ENCODE results near the gene ARL2BP.

The ARL2BP gene

GRCh38 chr16:57297856-57298255 is 52.8 kb downstream of the ARL2BP start:
- Histone ChIP-seq H3K27me3 (ENCODE audit: insufficient read depth, insufficient read length) (no peaks in the 10 kb centered on the region), H3K4me1 (ENCODE audit: insufficient read depth, insufficient read length) (peaks cover 2% of the 10 kb centered on the region), H3K9me3 (ENCODE audit: insufficient read depth, low read length) (no peaks in the 10 kb centered on the region), H3K36me3 (ENCODE audit: insufficient read depth, insufficient read length, low read length) (no peaks in the 10 kb centered on the region), H3K9ac (ENCODE audit: insufficient read length, low read depth) (no peak overlapping the region), H3K4me3 (ENCODE audit: insufficient read length, low read depth) (no peak overlapping the region)
- no peak for DNase-seq (ENCODE audit: low read depth, low spot score)
- TF ChIP-seq ZNF274 (IDR thresholded peaks at IDR 0.05; ENCODE audit: low read depth, low read length): no peak
- TF ChIP-seq YY1 (IDR thresholded peaks at IDR 0.05; ENCODE audit: insufficient read depth, insufficient read length): no peak
- no peak for TF ChIP-seq SUZ12 (IDR thresholded peaks at IDR 0.05; ENCODE audit: extremely low read depth, insufficient read depth, insufficient read length)

GRCh38 chr16:57299009-57299718 is 54.1 kb downstream of the ARL2BP start:
- TF ChIP-seq YY1 (IDR thresholded peaks at IDR 0.05; ENCODE audit: insufficient read depth, insufficient read length) (no peak), SUZ12 (IDR thresholded peaks at IDR 0.05; ENCODE audit: extremely low read depth, insufficient read depth, insufficient read length) (no peak), ZNF274 (IDR thresholded peaks at IDR 0.05; ENCODE audit: low read depth, low read length) (no peak)
- no peak for DNase-seq (ENCODE audit: low read depth, low spot score)
- H3K36me3 ChIP-seq (ENCODE audit: insufficient read depth, insufficient read length, low read length): no peaks in the 10 kb centered on the region

GRCh38 chr16:57299719-57300386 is 54.8 kb downstream of the ARL2BP start:
- H3K4me3 ChIP-seq (ENCODE audit: insufficient read length, low read depth): peak overlapping the region; percentile 58
- no peaks in the 10 kb centered on the region for H3K36me3 ChIP-seq (ENCODE audit: insufficient read depth, insufficient read length, low read length)
- H3K4me1 ChIP-seq (ENCODE audit: insufficient read depth, insufficient read length): peaks cover 6% of the 10 kb centered on the region
- peak; percentile 90 for DNase-seq (ENCODE audit: low read depth, low spot score)
- no peaks in the 10 kb centered on the region for H3K9me3 ChIP-seq (ENCODE audit: insufficient read depth, low read length)
- H3K9ac ChIP-seq (ENCODE audit: insufficient read length, low read depth): peak overlapping the region; percentile 62
- TF ChIP-seq SUZ12 (IDR thresholded peaks at IDR 0.05; ENCODE audit: extremely low read depth, insufficient read depth, insufficient read length) (no peak), YY1 (IDR thresholded peaks at IDR 0.05; ENCODE audit: insufficient read depth, insufficient read length) (peak; percentile 25)
- no peaks in the 10 kb centered on the region for H3K27me3 ChIP-seq (ENCODE audit: insufficient read depth, insufficient read length)

More at GRCh38 chr16:57299009-57299718, 54.1 kb downstream of the ARL2BP start:
- peak overlapping the region; percentile 58 for H3K4me3 ChIP-seq (ENCODE audit: insufficient read length, low read depth)
- H3K27me3 ChIP-seq (ENCODE audit: insufficient read depth, insufficient read length): no peaks in the 10 kb centered on the region
- H3K9ac ChIP-seq (ENCODE audit: insufficient read length, low read depth): peak overlapping the region; percentile 62
- H3K4me1 ChIP-seq (ENCODE audit: insufficient read depth, insufficient read length): peaks cover 6% of the 10 kb centered on the region
- no peaks in the 10 kb centered on the region for H3K9me3 ChIP-seq (ENCODE audit: insufficient read depth, low read length)

GRCh38 chr16:57300387-57301125 is 55.5 kb downstream of the ARL2BP start:
- H3K9me3 ChIP-seq (ENCODE audit: insufficient read depth, low read length): no peaks in the 10 kb centered on the region
- DNase-seq (ENCODE audit: low read depth, low spot score): peak; percentile 97
- H3K27me3 ChIP-seq (ENCODE audit: insufficient read depth, insufficient read length): no peaks in the 10 kb centered on the region
- peak overlapping the region; percentile 15 for H3K4me3 ChIP-seq (ENCODE audit: insufficient read length, low read depth)
- TF ChIP-seq YY1 (IDR thresholded peaks at IDR 0.05; ENCODE audit: insufficient read depth, insufficient read length) (no peak), ZNF274 (IDR thresholded peaks at IDR 0.05; ENCODE audit: low read depth, low read length) (no peak), SUZ12 (IDR thresholded peaks at IDR 0.05; ENCODE audit: extremely low read depth, insufficient read depth, insufficient read length) (no peak)
- peak overlapping the region; percentile 62 for H3K9ac ChIP-seq (ENCODE audit: insufficient read length, low read depth)
- H3K36me3 ChIP-seq (ENCODE audit: insufficient read depth, insufficient read length, low read length): no peaks in the 10 kb centered on the region
- H3K4me1 ChIP-seq (ENCODE audit: insufficient read depth, insufficient read length): peaks cover 9% of the 10 kb centered on the region

GRCh38 chr16:57301126-57301817 is 56.2 kb downstream of the ARL2BP start:
- Histone ChIP-seq H3K9me3 (ENCODE audit: insufficient read depth, low read length) (no peaks in the 10 kb centered on the region), H3K4me1 (ENCODE audit: insufficient read depth, insufficient read length) (peaks cover 10% of the 10 kb centered on the region), H3K9ac (ENCODE audit: insufficient read length, low read depth) (peak overlapping the region; percentile 62), H3K4me3 (ENCODE audit: insufficient read length, low read depth) (no peak overlapping the region), H3K36me3 (ENCODE audit: insufficient read depth, insufficient read length, low read length) (no peaks in the 10 kb centered on the region), H3K27me3 (ENCODE audit: insufficient read depth, insufficient read length) (no peaks in the 10 kb centered on the region)
- no peak for DNase-seq (ENCODE audit: low read depth, low spot score)
- TF ChIP-seq SUZ12 (IDR thresholded peaks at IDR 0.05; ENCODE audit: extremely low read depth, insufficient read depth, insufficient read length) (no peak), YY1 (IDR thresholded peaks at IDR 0.05; ENCODE audit: insufficient read depth, insufficient read length) (no peak), ZNF274 (IDR thresholded peaks at IDR 0.05; ENCODE audit: low read depth, low read length) (no peak)

All from NT2/D1 (cell line).